Measurements from ENCODE around the gene ZNF513. TPM values are rescaled to one million over a fixed set of nuclear protein-coding genes. Genes with fewer than 3 reads are reported as not detected.
A peak's percentile ranks its signal among the peaks of the same experiment; 100 is the strongest.
"Not testable (repeated sequence)": the region's sequence is repeated elsewhere in the genome, so short reads cannot be mapped to it uniquely, and the experiment has no call there.

Gene ZNF513, protein sequence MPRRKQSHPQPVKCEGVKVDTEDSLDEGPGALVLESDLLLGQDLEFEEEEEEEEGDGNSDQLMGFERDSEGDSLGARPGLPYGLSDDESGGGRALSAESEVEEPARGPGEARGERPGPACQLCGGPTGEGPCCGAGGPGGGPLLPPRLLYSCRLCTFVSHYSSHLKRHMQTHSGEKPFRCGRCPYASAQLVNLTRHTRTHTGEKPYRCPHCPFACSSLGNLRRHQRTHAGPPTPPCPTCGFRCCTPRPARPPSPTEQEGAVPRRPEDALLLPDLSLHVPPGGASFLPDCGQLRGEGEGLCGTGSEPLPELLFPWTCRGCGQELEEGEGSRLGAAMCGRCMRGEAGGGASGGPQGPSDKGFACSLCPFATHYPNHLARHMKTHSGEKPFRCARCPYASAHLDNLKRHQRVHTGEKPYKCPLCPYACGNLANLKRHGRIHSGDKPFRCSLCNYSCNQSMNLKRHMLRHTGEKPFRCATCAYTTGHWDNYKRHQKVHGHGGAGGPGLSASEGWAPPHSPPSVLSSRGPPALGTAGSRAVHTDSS
- 6.5 TPM for total RNA-seq
- long read RNA-seq, transcript ZNF513-201 (4 exons, 2,139 nt): major isoform, 12 of 27 reads
- long read RNA-seq, partial matches to known transcripts: 3 of 27 reads
- long read RNA-seq, other reads (novel, unspliced or antisense): 12 of 27 reads

DNA sequence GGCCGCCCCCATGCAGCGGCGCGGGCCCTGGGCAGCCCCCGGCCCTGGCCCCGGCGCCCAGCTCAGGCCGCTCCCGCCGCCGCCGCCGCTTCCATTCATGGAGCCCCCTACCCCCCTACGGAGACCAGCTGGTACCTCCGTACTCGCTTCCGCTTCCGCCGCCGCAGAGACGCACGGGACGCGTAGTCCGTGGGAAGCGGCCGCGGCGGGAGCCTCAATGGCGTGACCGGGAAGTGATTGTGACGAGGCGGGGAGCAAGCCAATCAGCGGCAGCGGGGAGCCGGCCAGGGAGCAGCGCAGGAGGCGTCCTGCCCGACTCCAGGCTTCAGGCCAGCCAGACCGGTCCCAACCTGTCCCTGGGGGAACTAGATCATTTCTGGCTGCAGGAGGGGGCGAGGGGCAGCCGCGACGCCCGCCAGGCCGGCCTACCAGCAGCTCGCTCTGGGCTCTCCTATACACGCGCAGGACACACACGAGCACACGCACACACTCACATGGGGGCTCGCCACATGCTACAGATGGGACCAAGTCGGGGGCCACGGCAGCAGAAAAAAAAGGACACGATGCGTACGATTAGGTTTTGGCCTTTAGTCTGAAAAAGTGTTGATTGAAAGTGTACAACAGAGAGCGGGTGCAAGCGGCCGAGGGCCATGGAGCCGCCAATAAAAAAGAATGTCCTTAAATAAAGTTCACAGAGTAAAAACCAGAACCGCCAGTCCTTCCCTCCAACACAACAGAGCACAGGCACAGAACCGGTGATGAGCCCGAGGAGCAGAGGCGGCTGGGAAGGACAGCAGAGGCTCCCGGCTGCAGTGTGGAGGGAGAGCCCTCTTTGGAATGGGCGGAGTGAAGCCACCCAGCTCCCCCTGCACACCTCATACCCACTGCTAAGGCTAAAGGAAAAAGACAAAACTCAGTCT lies at the start of gene ZNF513:
Gene ZNF513 (minus strand): TSS at position 109 of the 920 bp plus-strand sequence. CDS start 208 bp downstream, outside the sequence.
- intact Hi-C loops (cut with micrococcal nuclease): no loop called here
- DNase-seq (peak; percentile 98), ATAC-seq (peak; percentile 92)

GRCh38 chr2:27428978-27429541 lies 48.5 kb upstream of the ZNF513 start:
- DNase-seq (peak; percentile 94), ATAC-seq (peak; percentile 92)
- intact Hi-C loops (cut with micrococcal nuclease): no loop called here

- intact Hi-C loops (cut with micrococcal nuclease): no loop called here
- ATAC-seq: peak; percentile 97
- peak; percentile 97 for DNase-seq
Measured at GRCh38 chr2:27428213-27428977, 47.9 kb upstream of the ZNF513 start, which contains the start of gene NRBP1. NRBP1 (plus strand) TSS chr2:27428631; CDS start chr2:27433274, 4,643 bp downstream.

GRCh38 chr2:27427863-27428212 lies 47.3 kb upstream of the ZNF513 start:
- ATAC-seq (no peak), DNase-seq (no peak)
- intact Hi-C loops (cut with micrococcal nuclease): no loop called here

DNA sequence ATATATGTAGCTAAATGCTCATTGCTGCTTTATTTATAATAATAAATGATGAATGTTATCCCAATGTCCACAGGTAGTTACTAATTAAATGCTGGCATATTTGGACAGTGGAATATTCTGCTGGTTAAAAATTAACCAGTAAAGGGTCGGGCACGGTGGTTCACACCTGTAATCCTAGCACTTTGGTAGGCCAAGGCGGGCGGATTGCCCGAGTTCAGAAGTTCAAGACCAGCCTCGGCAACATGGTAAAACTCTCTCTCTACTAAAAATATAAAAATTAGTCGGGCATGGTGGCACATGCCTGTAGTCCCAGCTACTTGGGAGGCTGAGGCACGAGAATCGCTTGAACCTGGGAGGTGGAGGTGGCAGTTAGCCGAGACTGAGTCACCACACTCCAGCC lies 44.5 kb upstream of the ZNF513 start:
- ATAC-seq; intact Hi-C loops (cut with micrococcal nuclease); DNase-seq: not testable (repeated sequence)

DNA sequence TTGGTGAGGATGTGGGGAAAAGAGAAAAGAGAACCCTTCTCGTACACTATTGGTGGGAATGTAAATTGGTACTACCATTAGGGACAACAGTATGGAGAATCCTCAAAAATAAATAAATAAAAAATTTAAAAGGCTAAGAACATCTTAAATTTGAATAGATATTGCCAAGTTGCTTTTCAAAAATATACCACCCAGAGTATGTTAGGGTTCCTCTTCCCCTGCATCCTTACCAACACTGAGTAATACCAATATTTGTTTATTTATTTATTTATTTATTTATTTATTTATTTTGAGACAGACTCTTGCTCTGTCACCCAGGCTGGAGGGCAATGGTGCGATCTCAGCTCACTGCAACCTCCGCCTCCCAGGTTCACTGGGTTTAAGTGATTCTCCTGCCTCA lies 42.4 kb upstream of the ZNF513 start:
- no peak for ATAC-seq
- intact Hi-C loops (cut with micrococcal nuclease): no loop called here

DNA sequence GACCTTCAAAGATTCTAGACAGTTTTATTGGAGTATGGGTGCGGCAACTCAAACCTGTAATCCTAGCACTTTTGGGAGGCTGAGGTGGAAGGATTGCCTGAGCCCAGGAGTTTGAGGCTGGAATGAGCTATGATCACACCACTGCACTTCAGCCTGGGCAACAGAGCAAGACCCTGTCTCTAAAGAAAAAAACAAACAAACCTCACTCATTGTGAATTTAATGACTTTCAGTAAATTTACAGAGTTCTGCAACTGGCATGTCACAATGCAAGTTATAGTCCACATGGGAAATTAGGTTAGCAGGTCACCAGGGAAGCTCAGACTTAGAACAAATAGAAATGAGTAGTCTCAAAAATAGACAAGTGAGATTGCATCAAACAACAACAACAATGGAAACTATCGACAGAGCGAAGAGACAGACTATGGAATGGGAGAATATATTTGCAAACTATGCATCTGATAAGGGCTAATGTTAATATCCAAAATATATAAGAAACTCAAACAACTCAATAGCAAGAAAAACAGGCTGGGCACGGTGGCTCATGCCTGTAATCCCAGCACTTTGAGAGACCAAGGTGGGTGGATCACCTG lies 41.2 kb upstream of the ZNF513 start:
- DNase-seq: no peak
- intact Hi-C loops (cut with micrococcal nuclease): no loop called here

More for the DNA sequence above, 42.4 kb upstream of the ZNF513 start:
- no peak for DNase-seq

DNA sequence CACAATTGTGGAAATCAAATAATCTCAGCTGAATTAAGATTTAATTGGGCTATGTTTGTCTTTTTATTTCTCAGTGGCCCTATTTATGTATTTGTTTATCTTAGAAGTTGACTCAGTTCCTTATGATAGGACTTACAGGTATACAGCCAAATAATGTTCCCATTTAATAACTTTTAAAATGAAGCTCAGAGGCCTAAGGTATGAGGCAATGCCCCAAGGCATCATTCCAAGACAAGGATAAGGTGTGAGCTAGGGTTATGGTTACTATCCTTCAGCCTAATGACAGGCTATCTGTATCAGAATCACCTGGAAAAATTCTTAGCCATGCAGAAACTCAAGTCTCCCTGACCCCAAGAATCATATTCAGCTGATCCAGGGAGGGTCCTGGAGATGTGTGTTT lies 40.5 kb upstream of the ZNF513 start:
- ATAC-seq (no peak), DNase-seq (no peak)
- intact Hi-C loops (cut with micrococcal nuclease): no loop called here

More for the DNA sequence above, 41.2 kb upstream of the ZNF513 start:
- no peak for ATAC-seq

DNA sequence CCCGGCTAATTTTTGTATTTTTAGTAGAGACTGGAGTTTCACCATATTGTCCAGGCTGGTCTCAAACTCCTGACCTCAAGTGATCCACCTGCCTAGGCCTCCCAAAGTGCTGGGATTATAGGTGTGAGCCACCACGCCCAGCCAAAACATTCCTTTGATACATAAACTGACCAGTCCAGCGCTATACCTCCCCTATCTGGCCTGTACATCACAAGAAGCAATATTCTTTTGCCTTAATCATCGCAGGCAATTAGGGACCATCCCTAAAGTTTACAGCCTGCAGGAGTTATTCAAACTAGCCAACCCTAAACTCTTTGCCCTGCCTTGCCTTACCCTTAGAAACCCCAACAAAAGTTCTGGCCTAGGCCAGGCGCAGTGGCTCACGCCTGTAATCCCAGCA lies 35.6 kb upstream of the ZNF513 start:
- no peak for DNase-seq
- intact Hi-C loops (cut with micrococcal nuclease): no loop called here
- ATAC-seq: no peak

- intact Hi-C loops (cut with micrococcal nuclease): no loop called here
- DNase-seq: no peak
- no peak for ATAC-seq
Measured at GRCh38 chr2:27412419-27413152, 32.1 kb upstream of the ZNF513 start.

GRCh38 chr2:27409321-27410073 lies 29.0 kb upstream of the ZNF513 start, which contains the start of gene PPM1G:
PPM1G (minus strand) TSS chr2:27409591; CDS start chr2:27409422, 169 bp downstream.
- intact Hi-C loops (cut with micrococcal nuclease): no loop called here
- ATAC-seq (peak; percentile 99), DNase-seq (peak; percentile 97)

DNA sequence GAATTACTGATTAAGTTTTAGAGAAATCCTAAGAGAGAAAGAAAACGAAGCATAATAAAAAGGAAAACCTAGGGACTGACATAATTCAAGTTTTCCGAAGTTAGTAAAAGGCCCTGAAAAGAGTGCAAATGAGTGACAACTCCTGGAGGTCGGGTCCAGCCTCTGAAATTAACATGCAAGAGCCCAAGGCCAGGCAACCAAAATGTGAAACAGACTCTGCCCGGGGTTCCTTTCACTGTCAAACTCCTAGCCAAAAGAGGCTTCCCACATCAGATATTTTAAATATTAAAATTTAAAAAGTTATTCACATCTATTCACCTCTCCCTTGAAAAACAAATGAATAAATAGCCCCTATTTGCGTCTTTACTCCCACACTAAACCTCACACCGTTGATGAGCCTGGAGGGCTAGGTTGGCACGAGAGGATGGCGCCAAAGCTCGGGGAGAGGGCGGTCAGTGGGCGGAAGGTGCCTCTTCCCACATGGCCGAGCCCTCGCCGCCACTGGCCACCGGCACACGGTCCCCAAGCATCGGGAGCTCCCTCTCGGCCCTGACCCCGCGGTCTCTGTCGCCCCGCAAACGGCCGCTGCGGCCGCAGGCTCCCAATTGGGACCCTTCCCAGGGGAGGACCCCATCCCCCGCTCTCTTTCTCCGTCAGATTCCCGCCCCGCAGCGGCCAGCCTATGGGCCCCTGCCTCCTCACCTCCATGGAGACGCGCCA lies 28.2 kb upstream of the ZNF513 start:
- DNase-seq (no peak), ATAC-seq (peak; percentile 51)
- intact Hi-C loops (cut with micrococcal nuclease): no loop called here

GRCh38 chr2:27407798-27408491 lies 27.4 kb upstream of the ZNF513 start:
- intact Hi-C loops (cut with micrococcal nuclease): no loop called here
- no peak for DNase-seq
- ATAC-seq: no peak

DNA sequence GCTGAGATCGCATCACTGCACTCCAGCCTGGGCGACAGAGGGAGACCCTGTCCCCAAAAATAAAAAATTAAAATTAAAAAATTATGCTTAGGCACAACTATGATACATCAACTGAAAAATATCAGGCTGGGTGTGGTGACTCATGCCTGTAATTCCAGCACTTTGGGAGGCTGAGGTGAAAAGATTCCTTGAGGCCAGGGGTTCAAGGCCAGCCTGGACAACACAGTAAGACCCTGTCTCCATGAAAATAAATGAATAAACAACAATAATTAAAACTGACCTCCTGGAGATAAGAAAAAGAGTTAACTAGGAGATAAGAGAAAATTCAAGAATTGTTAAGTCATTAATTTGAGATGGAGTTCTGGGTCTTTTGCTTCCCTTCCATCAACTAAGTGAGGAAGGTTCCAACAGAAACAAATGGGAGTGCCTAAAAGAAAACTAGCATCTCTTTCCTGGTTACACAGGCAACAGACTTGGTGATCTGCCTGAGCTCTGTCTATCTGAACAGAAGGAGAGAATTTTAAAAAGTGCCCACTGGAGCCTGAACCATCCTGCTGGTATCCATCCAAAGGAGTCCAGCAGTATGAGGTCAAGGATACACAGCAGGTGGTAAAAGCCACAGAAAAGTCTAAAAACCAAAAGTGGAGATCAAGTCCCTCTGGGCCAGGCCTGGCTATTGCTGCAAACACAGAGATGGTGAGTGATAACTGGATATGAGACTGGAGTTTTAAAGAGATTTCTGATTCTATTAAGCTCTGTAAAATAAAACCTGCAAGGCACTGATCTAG lies 20.0 kb upstream of the ZNF513 start:
- DNase-seq: no peak
- ATAC-seq: no peak
- intact Hi-C loops (cut with micrococcal nuclease): no loop called here

DNA sequence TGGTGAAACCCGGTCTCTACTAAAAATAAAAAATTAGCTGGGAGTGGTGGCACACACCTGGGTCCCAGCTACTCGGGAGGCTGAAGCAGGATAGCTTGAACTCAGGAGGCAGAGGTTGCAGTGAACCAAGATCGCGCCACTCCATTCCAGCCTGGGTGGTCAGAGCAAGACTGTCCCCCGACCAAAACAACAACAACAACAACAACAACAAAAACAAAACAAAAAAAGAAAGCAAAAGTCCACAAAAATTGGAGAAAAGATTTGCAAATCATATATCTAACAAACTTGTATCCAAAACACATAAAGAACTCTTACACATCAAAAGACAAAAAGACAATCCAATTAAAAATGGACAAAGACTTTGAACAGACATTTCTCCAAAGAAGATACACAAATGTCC lies 18.4 kb upstream of the ZNF513 start:
- DNase-seq (no peak), ATAC-seq (no peak)
- intact Hi-C loops (cut with micrococcal nuclease): no loop called here

Measured in left ventricle myocardium superior (tissue), 1 donor.